ENCODE measurements around the gene DNAJB2. TPM values are rescaled to one million over a fixed set of nuclear protein-coding genes. Genes with fewer than 3 reads are reported as not detected.
A peak's percentile ranks its signal among the peaks of the same experiment; 100 is the strongest.

Gene DNAJB2
- total RNA-seq, 1 experiment from 2014 or later: 25.8 TPM

GRCh38 chr2:219291910-219292490 is 12.8 kb downstream of the DNAJB2 start:
- in situ Hi-C loops (cut with HindIII; ENCODE audit: low pct_unique_long_range_greater_than_20kb, low sequenced_read_pairs): no loop called here
- no peak for DNase-seq (ENCODE audit: low read depth, low spot score)

- DNase-seq (ENCODE audit: low read depth, low spot score): no peak
- in situ Hi-C loops (cut with HindIII; ENCODE audit: low pct_unique_long_range_greater_than_20kb, low sequenced_read_pairs): no loop called here
These were observed 13.4 kb downstream of the DNAJB2 start for GRCh38 chr2:219292616-219293015.

- in situ Hi-C loops (cut with HindIII; ENCODE audit: low pct_unique_long_range_greater_than_20kb, low sequenced_read_pairs): no loop called here
- DNase-seq (ENCODE audit: low read depth, low spot score): no peak
These were observed 14.6 kb downstream of the DNAJB2 start for GRCh38 chr2:219293736-219294231.

- in situ Hi-C loops (cut with HindIII; ENCODE audit: low pct_unique_long_range_greater_than_20kb, low sequenced_read_pairs): no loop called here
- DNase-seq (ENCODE audit: low read depth, low spot score): peak; percentile 77
These were observed 15.5 kb downstream of the DNAJB2 start for GRCh38 chr2:219294356-219295351.

- no peak for DNase-seq (ENCODE audit: low read depth, low spot score)
- in situ Hi-C loops (cut with HindIII; ENCODE audit: low pct_unique_long_range_greater_than_20kb, low sequenced_read_pairs): no loop called here
These were observed 17.0 kb downstream of the DNAJB2 start for GRCh38 chr2:219296142-219296541.

GRCh38 chr2:219296631-219297391 is 17.6 kb downstream of the DNAJB2 start:
- in situ Hi-C loops (cut with HindIII; ENCODE audit: low pct_unique_long_range_greater_than_20kb, low sequenced_read_pairs): no loop called here

GRCh38 chr2:219297766-219298456 is 18.7 kb downstream of the DNAJB2 start:
- in situ Hi-C loops (cut with HindIII; ENCODE audit: low pct_unique_long_range_greater_than_20kb, low sequenced_read_pairs): no loop called here
- no peak for DNase-seq (ENCODE audit: low read depth, low spot score)

More at GRCh38 chr2:219296631-219297391, 17.6 kb downstream of the DNAJB2 start:
- DNase-seq (ENCODE audit: low read depth, low spot score): no peak

DNA sequence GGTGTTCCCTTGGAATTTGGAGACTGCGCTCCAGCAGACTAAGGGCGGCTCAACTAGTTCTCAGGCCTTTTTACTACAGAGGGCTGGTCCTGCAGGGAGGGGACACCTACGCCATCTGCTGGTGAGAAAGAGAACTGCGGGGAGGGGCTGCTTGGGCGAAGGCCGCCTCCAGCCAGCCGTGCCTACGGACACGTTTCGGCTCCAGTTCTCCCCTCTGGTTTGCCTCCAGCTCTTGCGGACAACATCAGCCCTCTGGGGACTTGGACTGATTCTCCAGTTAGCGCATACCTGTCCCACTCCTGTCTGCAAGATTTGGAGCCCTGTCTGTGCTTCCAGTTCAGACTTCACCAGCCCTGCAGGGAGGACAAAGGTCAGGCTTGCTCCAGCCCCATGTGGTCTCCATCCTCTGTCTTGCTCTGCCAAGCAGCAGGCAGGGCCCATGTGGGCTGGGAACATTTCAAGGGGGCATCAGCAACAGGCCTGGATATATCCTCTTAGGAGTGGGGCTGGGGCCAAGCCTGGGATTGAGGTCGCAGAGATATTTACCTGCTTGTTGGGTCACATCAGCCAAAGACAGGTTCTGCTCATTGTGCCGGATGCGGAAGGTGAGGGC is 19.7 kb downstream of the DNAJB2 start:
- in situ Hi-C loops (cut with HindIII; ENCODE audit: low pct_unique_long_range_greater_than_20kb, low sequenced_read_pairs): no loop called here

DNA sequence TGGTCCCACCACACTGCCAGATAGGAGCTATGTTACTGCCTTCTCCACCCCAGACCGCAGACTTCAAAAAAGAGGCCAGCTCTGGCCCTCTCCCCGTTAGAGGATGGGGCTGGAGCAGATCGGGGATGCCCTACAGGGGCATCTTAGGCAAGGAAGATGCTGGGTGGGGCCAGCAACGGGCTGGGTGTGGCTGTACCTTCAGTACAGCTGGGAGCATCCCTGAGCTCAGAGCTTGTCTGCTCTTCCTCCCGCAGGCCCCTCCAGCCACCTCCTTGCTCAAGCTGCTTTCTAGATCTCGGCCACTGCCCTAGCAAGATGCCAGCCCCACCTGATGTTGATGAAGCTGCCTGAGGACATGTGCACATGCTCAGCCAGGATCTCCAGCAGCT is 20.2 kb downstream of the DNAJB2 start:
- in situ Hi-C loops (cut with HindIII; ENCODE audit: low pct_unique_long_range_greater_than_20kb, low sequenced_read_pairs): no loop called here
- no peak for DNase-seq (ENCODE audit: low read depth, low spot score)

More for the DNA sequence above, 19.7 kb downstream of the DNAJB2 start:
- peak; percentile 77 for DNase-seq (ENCODE audit: low read depth, low spot score)

DNA sequence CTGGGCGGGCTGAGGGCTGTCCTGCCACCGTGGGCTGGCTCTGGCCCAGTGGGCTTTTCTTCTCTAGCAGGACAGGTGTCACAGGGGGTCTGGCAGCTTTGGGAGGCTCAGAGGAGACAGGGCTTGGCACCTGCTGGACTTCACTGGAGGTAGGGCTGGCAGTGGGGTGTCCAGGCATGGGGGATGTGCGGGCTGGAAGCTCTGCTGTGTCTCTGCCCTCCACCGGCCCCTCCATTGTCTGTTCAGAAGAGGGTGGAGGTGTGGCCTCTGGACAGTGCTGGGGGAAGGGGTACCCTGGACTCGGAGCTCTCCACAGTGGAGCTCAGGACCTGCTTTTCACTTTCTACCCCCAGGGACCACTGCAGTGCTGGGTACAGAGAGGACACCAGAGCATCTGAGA is 20.9 kb downstream of the DNAJB2 start:
- no peak for DNase-seq (ENCODE audit: low read depth, low spot score)
- in situ Hi-C loops (cut with HindIII; ENCODE audit: low pct_unique_long_range_greater_than_20kb, low sequenced_read_pairs): no loop called here

DNA sequence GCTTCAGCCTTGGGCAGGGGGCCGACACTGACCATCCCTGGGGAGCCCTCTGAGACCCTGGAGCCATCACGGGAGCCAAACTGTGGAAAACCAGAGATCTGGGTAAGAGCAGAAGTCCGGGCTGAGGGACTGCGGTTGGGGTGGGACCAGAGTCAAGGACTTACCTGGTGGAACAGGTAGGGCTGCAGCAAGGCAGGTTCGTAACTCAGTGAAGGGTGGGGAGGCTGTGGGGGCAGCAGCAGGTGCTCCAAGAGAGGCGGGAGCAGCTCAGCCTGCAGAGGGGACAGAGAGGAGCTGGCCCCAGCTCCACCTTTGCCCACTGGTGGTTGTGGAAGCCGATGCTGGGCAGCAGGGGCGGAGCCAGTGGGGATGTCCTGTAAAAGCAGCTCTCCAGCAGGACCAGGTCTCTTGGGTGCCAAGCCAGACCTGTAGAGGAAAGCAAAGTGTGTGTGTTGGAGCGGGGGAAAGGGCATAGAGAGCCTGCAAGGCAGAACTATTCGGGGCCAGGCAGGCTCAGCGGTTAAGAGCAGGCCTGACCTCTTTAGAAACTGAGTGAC is 23.3 kb downstream of the DNAJB2 start:
- no peak for DNase-seq (ENCODE audit: low read depth, low spot score)
- in situ Hi-C loops (cut with HindIII; ENCODE audit: low pct_unique_long_range_greater_than_20kb, low sequenced_read_pairs): no loop called here

DNA sequence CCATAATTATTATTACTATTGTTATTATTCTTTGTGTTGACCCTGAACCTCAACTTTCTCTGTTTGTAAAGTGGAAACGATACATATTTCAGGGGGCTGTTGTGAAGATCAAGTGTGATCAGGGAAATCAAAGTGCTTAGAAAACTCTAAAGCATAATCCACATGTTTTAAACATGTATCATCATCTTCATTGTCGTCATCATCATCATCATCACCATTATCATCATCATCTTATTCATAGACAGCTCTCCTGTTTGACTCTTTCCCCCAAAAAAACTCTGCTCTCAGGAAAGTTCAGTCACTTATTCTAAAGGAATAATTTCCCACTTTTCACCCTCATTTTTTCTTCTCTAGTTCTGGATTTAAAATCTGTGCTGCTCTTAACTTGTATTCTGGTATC is 25.1 kb downstream of the DNAJB2 start:
- in situ Hi-C loops (cut with HindIII; ENCODE audit: low pct_unique_long_range_greater_than_20kb, low sequenced_read_pairs): no loop called here
- DNase-seq (ENCODE audit: low read depth, low spot score): no peak

DNA sequence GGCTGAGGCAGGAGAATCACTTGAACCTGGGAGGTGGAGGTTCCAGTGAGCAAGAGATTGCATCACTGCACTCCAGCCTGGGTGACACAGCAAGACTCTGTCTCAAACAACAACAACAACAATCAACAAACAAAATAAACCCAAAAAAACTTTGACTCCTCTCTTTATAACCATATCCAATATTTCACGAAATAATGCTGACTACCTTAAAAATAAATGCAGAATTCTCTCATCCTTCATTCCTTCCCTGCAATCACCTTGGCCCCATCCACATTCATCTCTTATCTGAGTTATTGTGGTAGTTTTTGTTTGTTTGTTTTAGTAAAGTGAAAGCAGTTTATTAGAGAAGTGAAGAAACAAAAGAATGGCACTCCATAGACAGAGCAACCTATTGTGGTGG is 26.9 kb downstream of the DNAJB2 start:
- DNase-seq (ENCODE audit: low read depth, low spot score): no peak
- in situ Hi-C loops (cut with HindIII; ENCODE audit: low pct_unique_long_range_greater_than_20kb, low sequenced_read_pairs): no loop called here

- in situ Hi-C loops (cut with HindIII; ENCODE audit: low pct_unique_long_range_greater_than_20kb, low sequenced_read_pairs): no loop called here
These were observed 29.3 kb downstream of the DNAJB2 start for GRCh38 chr2:219308142-219309101.

DNA sequence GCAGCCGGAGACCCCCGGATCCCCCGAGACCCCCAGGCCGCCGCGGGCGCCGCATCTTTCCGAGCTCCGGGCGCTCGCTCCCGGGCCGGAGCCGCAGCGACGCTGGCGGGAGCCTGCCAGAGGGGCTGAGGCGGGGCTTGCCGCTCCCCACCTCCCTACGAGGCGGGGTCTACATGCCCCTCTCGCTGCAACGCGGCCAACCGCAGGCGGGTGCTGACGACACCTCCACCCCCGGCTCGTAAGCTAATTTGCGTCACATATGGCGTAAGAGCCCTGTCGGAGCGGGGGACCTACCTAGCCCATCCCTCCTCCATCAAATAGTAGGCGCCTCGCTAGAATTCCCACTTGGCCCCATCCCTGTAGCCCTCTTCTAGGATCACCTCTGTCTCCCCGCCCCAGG is 30.1 kb downstream of the DNAJB2 start, which contains the start of gene PTPRN:
Gene PTPRN (minus strand): TSS at position 124 of the 400 bp plus-strand sequence. CDS start 69 bp downstream, at position 55.
- DNase-seq (ENCODE audit: low read depth, low spot score): no peak
- in situ Hi-C loops (cut with HindIII; ENCODE audit: low pct_unique_long_range_greater_than_20kb, low sequenced_read_pairs): no loop called here

More at GRCh38 chr2:219308142-219309101, 29.3 kb downstream of the DNAJB2 start:
- peak; percentile 60 for DNase-seq (ENCODE audit: low read depth, low spot score)
